M059J (cell line): Measurements from ENCODE around the gene VIL1. TPM values are rescaled to one million over a fixed set of nuclear protein-coding genes. Genes with fewer than 3 reads are reported as not detected.

Experiments
- total RNA-seq: library from RNA; depleted of rRNA; stranded (reverse); fragments of >200 nt; shearing (Covaris generic); gene quantifications from 2 replicates; pipeline ENCODE4 v1.2.3, GENCODE V29; 2014; rRNA removed

VIL1 gene
- total RNA-seq, 1 experiment from 2014 or later: not detected

Other genes starting within 250 kb of the VIL1 start
- 359 and 456 TPM in 2 replicates for gene ARPC2, start 201.9 kb upstream of the VIL1 start, total RNA-seq
- 0.37 TPM in 1 of 2 replicates, not detected in the other for gene GPBAR1, start 158.1 kb upstream of the VIL1 start, total RNA-seq
- gene AAMP, start 149.0 kb upstream of the VIL1 start, total RNA-seq: 108 and 153 TPM in 2 replicates
- gene PNKD, start 148.6 kb upstream of the VIL1 start, total RNA-seq: 55.2 and 59.2 TPM in 2 replicates
- 89.2 and 132 TPM in 2 replicates for gene TMBIM1, start 126.6 kb upstream of the VIL1 start, total RNA-seq
- not detected in 2 replicates for gene CATIP, start 62.3 kb upstream of the VIL1 start, total RNA-seq
- gene SLC11A1, start 36.9 kb upstream of the VIL1 start, total RNA-seq: 0.02 and 0.07 TPM in 2 replicates
- gene CTDSP1, start 19.3 kb upstream of the VIL1 start, total RNA-seq: 31.6 and 37.8 TPM in 2 replicates
- gene USP37, start 149.2 kb downstream of the VIL1 start, total RNA-seq: 15.9 and 30.9 TPM in 2 replicates
- 131 and 138 TPM in 2 replicates for gene CNOT9, start 149.7 kb downstream of the VIL1 start, total RNA-seq
- gene PLCD4, start 188.8 kb downstream of the VIL1 start, total RNA-seq: 0.34 and 0.39 TPM in 2 replicates
- gene ZNF142, start 240.5 kb downstream of the VIL1 start, total RNA-seq: 7.4 and 14.8 TPM in 2 replicates
- gene BCS1L, start 240.6 kb downstream of the VIL1 start, total RNA-seq: 11.6 and 20.4 TPM in 2 replicates